SU-DHL-6 (cell line): Measurements from ENCODE around the gene COBLL1.
"Not testable (repeated sequence)": the region's sequence is repeated elsewhere in the genome, so short reads cannot be mapped to it uniquely, and the experiment has no call there.

ENCODE experiments used
- H2AFZ ChIP-seq: fragments of 200-600 bp; sonication (generic); 2 replicates; pipeline ENCODE4 v1.6.1; 2014; ENCODE audit warnings: low read depth, mild to moderate bottlenecking, moderate library complexity, mixed read lengths, antibody characterized with exemption, low read length; ENCODE audit not compliant: severe bottlenecking
- H3F3A ChIP-seq: fragments of 200-600 bp; shearing (Covaris generic); 2 replicates; pipeline ENCODE4 v1.6.0; 2016; ENCODE audit warnings: antibody characterized with exemption, mild to moderate bottlenecking; ENCODE audit not compliant: insufficient read depth
- H3K27ac ChIP-seq: fragments of 200-600 bp; sonication (generic); 2 replicates; pipeline ENCODE4 v1.5.1; 2016; ENCODE audit warnings: low read depth, mild to moderate bottlenecking, low read length, moderate library complexity, mixed read lengths
- H3K27me3 ChIP-seq: fragments of 200-600 bp; sonication (generic), shearing (Covaris generic); 2 replicates; pipeline ENCODE4 v1.6.0; 2014; ENCODE audit warnings: mild to moderate bottlenecking, low read length
- H3K36me3 ChIP-seq: fragments of 200-600 bp; sonication (generic); 2 replicates; pipeline ENCODE4 v1.6.1; 2014; ENCODE audit warnings: mild to moderate bottlenecking, low read length, mixed read lengths
- H3K4me2 ChIP-seq: fragments of 300-600, 200-600 bp; shearing (Covaris generic), sonication (generic); 2 replicates; pipeline ENCODE4 v1.6.0; 2014; ENCODE audit warnings: low read length, low read depth, mild to moderate bottlenecking; ENCODE audit not compliant: poor library complexity, severe bottlenecking
- H3K4me3 ChIP-seq: fragments of 200-600 bp; sonication (generic); 2 replicates; pipeline ENCODE4 v1.5.1; 2014; ENCODE audit warnings: antibody characterized with exemption, low read length, mild to moderate bottlenecking, mixed read lengths; ENCODE audit not compliant: insufficient read depth, poor library complexity, severe bottlenecking
- H3K79me2 ChIP-seq: fragments of 200-600 bp; sonication (generic); 2 replicates; pipeline ENCODE4 v1.6.1; 2014; ENCODE audit warnings: mild to moderate bottlenecking, low read length, moderate library complexity; ENCODE audit not compliant: insufficient read depth
- H3K9ac ChIP-seq: fragments of 200-600 bp; sonication (generic); 2 replicates; pipeline ENCODE4 v1.7.0; 2014; ENCODE audit warnings: mild to moderate bottlenecking, low read length
- H3K9me2 ChIP-seq: fragments of 200-600 bp; sonication (generic); replicated peaks from 2 replicates; pipeline ENCODE4 v1.6.1; 2014; ENCODE audit warnings: low read length; ENCODE audit not compliant: insufficient read depth
- H3K9me3 ChIP-seq: fragments of 200-600 bp; sonication (generic); 2 replicates; pipeline ENCODE4 v1.6.1; 2014; ENCODE audit warnings: low read length, mixed read lengths; ENCODE audit not compliant: insufficient read depth
- H4K20me1 ChIP-seq: fragments of 200-600 bp; sonication (generic); 2 replicates; pipeline ENCODE4 v1.6.1; 2014; ENCODE audit warnings: low read depth, mild to moderate bottlenecking, antibody characterized with exemption, low read length, moderate library complexity, mixed read lengths
- CTCF ChIP-seq: fragments of 200-600 bp; sonication (generic); IDR thresholded peaks from one replicate; pipeline ENCODE4 v1.5.1; 2017; ENCODE audit warnings: antibody characterized with exemption, mild to moderate bottlenecking, low read length, moderate library complexity; ENCODE audit not compliant: insufficient read depth, poor library complexity, severe bottlenecking
- EZH2phosphoT487 ChIP-seq: fragments of 200-600 bp; sonication (generic), shearing (Covaris generic); conservative IDR thresholded peaks from 2 replicates; pipeline ENCODE4 v1.6.1; 2018; ENCODE audit warnings: mild to moderate bottlenecking, antibody characterized with exemption, low read length, moderate library complexity, mixed read lengths

COBLL1 gene

DNA sequence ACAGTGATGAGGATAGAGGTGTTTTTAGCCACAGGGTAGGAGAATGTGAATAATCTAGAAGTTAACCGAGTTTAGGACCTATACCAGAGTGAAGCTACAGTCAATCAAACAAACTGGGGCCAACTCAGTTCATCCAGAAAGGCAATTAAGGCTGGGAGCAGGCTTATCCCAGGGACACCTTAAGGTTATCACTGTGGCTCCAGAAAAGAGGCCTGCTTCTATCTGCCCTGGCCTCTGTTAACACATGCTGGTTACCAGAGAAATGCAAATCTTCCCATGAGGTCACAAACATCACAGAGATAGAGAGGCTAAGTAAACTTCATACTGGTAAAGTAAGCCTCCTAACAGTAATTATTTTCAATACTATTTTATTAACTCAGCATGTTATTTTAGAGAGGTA lies 127.2 kb downstream of the COBLL1 start:
- no peaks in the 10 kb centered on the region for H3K9me2 ChIP-seq
- H3K4me2 ChIP-seq: no peak overlapping the region
- H3K79me2 ChIP-seq: no peaks in the 10 kb centered on the region
- no peak overlapping the region for H3K9ac ChIP-seq
- H3K27me3 ChIP-seq: no peaks in the 10 kb centered on the region
- no peaks in the 10 kb centered on the region for H3K9me3 ChIP-seq
- H3K4me3 ChIP-seq: no peak overlapping the region
- no peaks in the 10 kb centered on the region for H4K20me1 ChIP-seq
- H3K27ac ChIP-seq: no peak overlapping the region
- no peaks in the 10 kb centered on the region for H3F3A ChIP-seq
- no peaks in the 10 kb centered on the region for H3K36me3 ChIP-seq
- TF ChIP-seq CTCF: no peak
- no peak for TF ChIP-seq EZH2phosphoT487
- no peak overlapping the region for H2AFZ ChIP-seq

- H3K79me2 ChIP-seq: no peaks in the 10 kb centered on the region
These were observed 129.9 kb downstream of the COBLL1 start for GRCh38 chr2:164711766-164712138.

GRCh38 chr2:164710837-164711765 lies 130.5 kb downstream of the COBLL1 start:
- Histone ChIP-seq H3K79me2 (no peaks in the 10 kb centered on the region), H3K27me3 (no peaks in the 10 kb centered on the region), H4K20me1 (no peaks in the 10 kb centered on the region), H2AFZ (no peak overlapping the region), H3K9ac (no peak overlapping the region), H3K36me3 (no peaks in the 10 kb centered on the region), H3K4me2 (no peak overlapping the region), H3K9me2 (no peaks in the 10 kb centered on the region), H3K9me3 (no peaks in the 10 kb centered on the region), H3K4me3 (no peak overlapping the region), H3F3A (no peaks in the 10 kb centered on the region), H3K27ac (no peak overlapping the region)
- TF ChIP-seq CTCF: no peak
- TF ChIP-seq EZH2phosphoT487: no peak

More at GRCh38 chr2:164711766-164712138, 129.9 kb downstream of the COBLL1 start:
- Histone ChIP-seq H3K4me2 (no peak overlapping the region), H3F3A (no peaks in the 10 kb centered on the region), H3K27me3 (no peaks in the 10 kb centered on the region), H3K9ac (no peak overlapping the region), H2AFZ (no peak overlapping the region), H3K27ac (no peak overlapping the region), H3K4me3 (no peak overlapping the region), H3K36me3 (no peaks in the 10 kb centered on the region), H3K9me3 (no peaks in the 10 kb centered on the region), H4K20me1 (no peaks in the 10 kb centered on the region), H3K9me2 (no peaks in the 10 kb centered on the region)
- TF ChIP-seq CTCF (no peak), EZH2phosphoT487 (no peak)

DNA sequence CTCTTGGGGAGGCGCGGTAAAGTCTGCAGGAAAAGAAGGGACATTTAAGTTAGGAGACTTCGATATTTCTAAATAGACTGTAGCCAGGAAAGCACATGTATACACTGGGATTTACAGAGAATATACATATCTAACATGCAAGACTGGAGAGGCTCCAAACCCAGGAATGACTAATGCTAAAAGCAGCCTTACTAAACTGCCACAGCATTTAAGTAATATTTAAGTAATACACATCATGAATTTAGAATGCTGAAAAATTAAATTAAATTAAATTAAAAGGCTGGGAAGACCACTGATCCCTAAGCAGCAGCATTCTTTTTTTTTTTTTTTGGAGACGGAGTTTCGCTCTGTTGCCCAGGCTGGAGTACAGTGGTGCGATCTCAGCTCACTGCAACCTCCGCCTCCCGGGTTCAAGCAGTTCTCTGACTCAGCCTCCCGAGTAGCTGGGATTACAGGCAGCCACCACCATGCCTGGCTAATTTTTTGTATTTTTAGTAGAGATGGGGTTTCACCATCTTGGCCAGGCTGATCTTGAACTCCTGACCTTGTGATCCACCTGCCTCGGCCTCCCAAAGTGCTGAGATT lies 131.3 kb downstream of the COBLL1 start:
- not testable (repeated sequence) for H2AFZ ChIP-seq, H3K36me3 ChIP-seq, H3K9ac ChIP-seq, H3K27ac ChIP-seq, H3K9me2 ChIP-seq, H4K20me1 ChIP-seq, H3K27me3 ChIP-seq, H3K4me2 ChIP-seq, H3K9me3 ChIP-seq, H3K4me3 ChIP-seq, H3F3A ChIP-seq, H3K79me2 ChIP-seq
